ENCODE measurements around the gene FOXN1. TPM values are rescaled to one million over a fixed set of nuclear protein-coding genes. Genes with fewer than 3 reads are reported as not detected.

Gene FOXN1
- polyA plus RNA-seq, 1 of the 3 experiments (the other 2 are of a cell fraction): not detected

- no peak overlapping the region for H2AFZ ChIP-seq (ENCODE audit: low read depth)
- CTCF ChIA-PET: interaction anchor here (1.2 to 2.2 kb wide), 4 partner anchors 11 to 59 kb away, joined by 4 to 7 read pairs (median 4); no protein-coding TSS in a partner anchor
- 50% methylated on average over 6 of the region's 7 CpGs for WGBS (ENCODE audit: low lambda C conversion rate)
Observed at GRCh38 chr17:28488533-28489276, 17.4 kb upstream of the FOXN1 start.

More at GRCh38 chr17:28488533-28489276, 17.4 kb upstream of the FOXN1 start:
- Histone ChIP-seq H3K79me2 (ENCODE audit: insufficient read depth) (no peaks in the 10 kb centered on the region), H3F3A (replicated peaks; ENCODE audit: insufficient read depth) (no peaks in the 10 kb centered on the region), H3K27ac (ENCODE audit: low read depth in 2 of 2, low read length in 1 of 2) (no peak overlapping the region), H3K4me1 (ENCODE audit: control insufficient read depth in 1 of 2, insufficient read depth in 2 of 2, low read depth in 1 of 2, low read length in 1 of 2) (no peaks in the 10 kb centered on the region), H3K9me3 (no peaks in the 10 kb centered on the region), H3K27me3 (ENCODE audit: insufficient read depth) (peaks cover 13% of the 10 kb centered on the region; the same call in 1 of the 2 replicates), H4K20me1 (ENCODE audit: insufficient read depth) (no peaks in the 10 kb centered on the region), H3K9me2 (no peaks in the 10 kb centered on the region), H3K36me3 (replicated peaks in 1 of 2; ENCODE audit: control insufficient read depth in 1 of 2, insufficient read depth in 2 of 2, low read length in 1 of 2) (no peaks in the 10 kb centered on the region), H3K9ac (no peak overlapping the region), H3K4me2 (no peak overlapping the region), H3K4me3 (ENCODE audit: low read depth in 2 of 2, low read length in 1 of 2) (no peak overlapping the region)
- no peak for DNase-seq
- POLR2A ChIA-PET: interaction anchor here (1.1 kb wide), 1 partner anchor 117 kb away, joined by 3 read pairs; the partner anchor contains the start of gene SARM1
- no peak for TF ChIP-seq GATA2 (CRISPR knock-in tag; IDR thresholded peaks at IDR 0.05)
- TF ChIP-seq ELF1 (IDR thresholded peaks at IDR 0.05): no peak
- no peak for TF ChIP-seq EP300 (IDR thresholded peaks at IDR 0.05; ENCODE audit: borderline replicate concordance in 1 of 2, low read depth in 1 of 2, low read length in 1 of 2)
- no peak for TF ChIP-seq IRF3 (IDR thresholded peaks at IDR 0.05; ENCODE audit: low read depth, low read length)
- TF ChIP-seq SMC3 (IDR thresholded peaks at IDR 0.05; ENCODE audit: low read depth, low read length): no peak
- TF ChIP-seq JUND (IDR thresholded peaks at IDR 0.05): no peak
- no peak for TF ChIP-seq REST (IDR thresholded peaks at IDR 0.05; ENCODE audit: low read depth, low read length)
- TF ChIP-seq RXRA (IDR thresholded peaks at IDR 0.05; ENCODE audit: borderline replicate concordance, low read depth): no peak
- TF ChIP-seq USF2 (IDR thresholded peaks at IDR 0.05; ENCODE audit: borderline replicate concordance, low read depth, low read length): no peak
- TF ChIP-seq RFX5 (IDR thresholded peaks at IDR 0.05; ENCODE audit: low read length): no peak
- TF ChIP-seq PBX3 (IDR thresholded peaks at IDR 0.05): no peak
- no peak for TF ChIP-seq NRF1 (IDR thresholded peaks at IDR 0.05; ENCODE audit: low read depth, low read length)
